GM23338 (cell line): Measurements from ENCODE around the gene RNU6-8. TPM values are rescaled to one million over a fixed set of nuclear protein-coding genes. Genes with fewer than 3 reads are reported as not detected.

ENCODE experiments used
- ATAC-seq: fragments of 200-7000 bp; cut with Tn5 transposase; 3 replicates; pipeline ENCODE4 v1.9.1; 2020
- DNase-seq: peaks from one replicate; pipeline ENCODE4 v3.0.0-alpha.2; 2015; ENCODE audit warnings: low spot score
- H2AFZ ChIP-seq: fragments of 200-600 bp; sonication (generic); 2 replicates; pipeline ENCODE4 v1.8.0; 2016; ENCODE audit warnings: antibody characterized with exemption, mild to moderate bottlenecking, moderate library complexity
- H3F3A ChIP-seq: fragments of 200-600 bp; sonication (generic); replicated peaks from 2 replicates; pipeline ENCODE4 v1.8.0; 2017; ENCODE audit warnings: antibody characterized with exemption, mixed run types, low read depth
- H3K27ac ChIP-seq: fragments of 200-600 bp; sonication (generic); 2 replicates; pipeline ENCODE4 v1.6.1; 2016; ENCODE audit warnings: low read depth
- H3K27me3 ChIP-seq: fragments of 200-600 bp; sonication (generic); 2 replicates; pipeline ENCODE4 v1.8.0; 2016; ENCODE audit warnings: mild to moderate bottlenecking, mixed run types, moderate library complexity; ENCODE audit not compliant: insufficient read depth
- H3K36me3 ChIP-seq: fragments of 200-600 bp; sonication (generic); 2 replicates; pipeline ENCODE4 v1.8.0; 2016; ENCODE audit warnings: mild to moderate bottlenecking; ENCODE audit not compliant: insufficient read depth
- H3K4me1 ChIP-seq: fragments of 200-600 bp; sonication (generic); 2 replicates; pipeline ENCODE4 v1.8.0; 2016; ENCODE audit warnings: mild to moderate bottlenecking, moderate library complexity; ENCODE audit not compliant: insufficient read depth
- H3K4me2 ChIP-seq: fragments of 200-600 bp; sonication (generic); 2 replicates; pipeline ENCODE4 v1.7.1; 2017; ENCODE audit warnings: mixed run types
- H3K4me3 ChIP-seq: fragments of 200-600 bp; sonication (generic); 2 replicates; pipeline ENCODE4 v1.6.1; 2016; ENCODE audit warnings: mixed run types
- H3K79me2 ChIP-seq: fragments of 200-600 bp; sonication (generic); replicated peaks from 2 replicates; pipeline ENCODE4 v1.8.0; 2017; ENCODE audit warnings: mild to moderate bottlenecking; ENCODE audit not compliant: insufficient read depth
- H3K9me2 ChIP-seq: fragments of 200-600 bp; sonication (generic); 2 replicates; pipeline ENCODE4 v1.8.0; 2017; ENCODE audit not compliant: insufficient read depth
- H4K20me1 ChIP-seq: fragments of 200-600 bp; sonication (generic); replicated peaks from 2 replicates; pipeline ENCODE4 v1.8.0; 2017; ENCODE audit warnings: mild to moderate bottlenecking; ENCODE audit not compliant: insufficient read depth
- H3K27ac Mint-ChIP-seq: 2 replicates; pipeline ENCODE4 v1.8.0; 2020; ENCODE audit warnings: inconsistent platforms, mild to moderate bottlenecking, moderate library complexity, mixed read lengths
- H3K27me3 Mint-ChIP-seq: 3 replicates; pipeline ENCODE4 v1.8.0; 2022; ENCODE audit warnings: low read depth, mild to moderate bottlenecking, moderate library complexity, mixed read lengths, inconsistent platforms; ENCODE audit not compliant: insufficient read depth, poor library complexity
- H3K36me3 Mint-ChIP-seq: 3 replicates; pipeline ENCODE4 v1.8.0; 2021; ENCODE audit warnings: low read depth, mild to moderate bottlenecking, inconsistent platforms, moderate library complexity, mixed read lengths
- H3K4me1 Mint-ChIP-seq: 3 replicates; pipeline ENCODE4 v1.8.0; 2020; ENCODE audit warnings: mild to moderate bottlenecking, inconsistent platforms, mixed read lengths
- H3K4me3 Mint-ChIP-seq: 3 replicates; pipeline ENCODE4 v1.8.0; 2021; ENCODE audit warnings: moderate library complexity, mild to moderate bottlenecking, inconsistent platforms, mixed read lengths
- H3K9me3 Mint-ChIP-seq: 3 replicates; pipeline ENCODE4 v1.8.0; 2020; ENCODE audit warnings: moderate library complexity, mild to moderate bottlenecking, inconsistent platforms, mixed read lengths
- EZH2phosphoT487 ChIP-seq: fragments of 200-600 bp; sonication (generic); IDR thresholded peaks from one replicate; pipeline ENCODE4 v1.8.1; 2018; ENCODE audit warnings: antibody characterized with exemption; ENCODE audit not compliant: unreplicated experiment
- JUNB ChIP-seq: IDR thresholded peaks from one replicate; pipeline ENCODE4 v1.6.1; 2016; ENCODE audit warnings: antibody characterized with exemption; ENCODE audit not compliant: unreplicated experiment
- REST ChIP-seq: IDR thresholded peaks from one replicate; pipeline ENCODE4 v1.6.1; 2018; ENCODE audit warnings: antibody characterized with exemption; ENCODE audit not compliant: unreplicated experiment
- STAT1 ChIP-seq: IDR thresholded peaks from one replicate; pipeline ENCODE4 v1.6.1; 2016; ENCODE audit warnings: antibody characterized with exemption; ENCODE audit not compliant: unreplicated experiment
- ZNF462 ChIP-seq: fragments of 250-450 bp; sonication (Bioruptor Pico); IDR thresholded peaks from 2 replicates; pipeline ENCODE4 v1.5.0; 2020; ENCODE audit warnings: mild to moderate bottlenecking, moderate library complexity
- polyA plus RNA-seq: library from polyadenylated mRNA; unstranded; fragments of >200 nt; fragmentation: Nextera tagmentation; extraction: Ambion mirVana; gene quantifications from 2 replicates; pipeline ENCODE4 v1.2.1, GENCODE V29; 2016
- total RNA-seq: library from RNA; depleted of rRNA; stranded (reverse); fragments of >200 nt; shearing (Covaris generic); gene quantifications from 2 replicates; pipeline ENCODE4 v1.2.3, GENCODE V29; 2014

Gene RNU6-8
- total and polyA plus RNA-seq, 2 experiments from 2014 or later: 39.1 TPM; not detected in 1

- no peaks in the 10 kb centered on the region for H3K79me2 ChIP-seq
- no peaks in the 10 kb centered on the region for H4K20me1 ChIP-seq
- Mint-ChIP-seq H3K27ac (no peak overlapping the region), H3K27me3 (no peaks in the 10 kb centered on the region), H3K4me3 (no peak overlapping the region), H3K36me3 (no peaks in the 10 kb centered on the region), H3K9me3 (peaks cover 2% of the 10 kb centered on the region; the same call in 1 of the 3 replicates), H3K4me1 (no peaks in the 10 kb centered on the region)
- H3K27me3 ChIP-seq: no peaks in the 10 kb centered on the region
- no peaks in the 10 kb centered on the region for H3K9me2 ChIP-seq
- no peaks in the 10 kb centered on the region for H3K4me1 ChIP-seq
- DNase-seq (no peak), ATAC-seq (no peak)
- H3K36me3 ChIP-seq: no peaks in the 10 kb centered on the region
- H2AFZ ChIP-seq: no peak overlapping the region
- H3K27ac ChIP-seq: no peak overlapping the region
- H3K4me3 ChIP-seq: no peak overlapping the region
- TF ChIP-seq STAT1: no peak
- TF ChIP-seq JUNB: no peak
- no peak for TF ChIP-seq EZH2phosphoT487
- TF ChIP-seq ZNF462 (CRISPR knock-in tag): no peak
- TF ChIP-seq REST: no peak
- no peaks in the 10 kb centered on the region for H3F3A ChIP-seq
- no peak overlapping the region for H3K4me2 ChIP-seq
Observed at GRCh38 chr14:32212833-32213232, 9.8 kb upstream of the RNU6-8 start.
